ENCODE measurements around the gene RRP1.

Gene RRP1

GRCh38 chr21:43803558-43804300, 14.4 kb downstream of the RRP1 start:
- DNase-seq, result no peak

GRCh38 chr21:43805275-43805800, 16.0 kb downstream of the RRP1 start:
- DNase-seq, result no peak

DNA sequence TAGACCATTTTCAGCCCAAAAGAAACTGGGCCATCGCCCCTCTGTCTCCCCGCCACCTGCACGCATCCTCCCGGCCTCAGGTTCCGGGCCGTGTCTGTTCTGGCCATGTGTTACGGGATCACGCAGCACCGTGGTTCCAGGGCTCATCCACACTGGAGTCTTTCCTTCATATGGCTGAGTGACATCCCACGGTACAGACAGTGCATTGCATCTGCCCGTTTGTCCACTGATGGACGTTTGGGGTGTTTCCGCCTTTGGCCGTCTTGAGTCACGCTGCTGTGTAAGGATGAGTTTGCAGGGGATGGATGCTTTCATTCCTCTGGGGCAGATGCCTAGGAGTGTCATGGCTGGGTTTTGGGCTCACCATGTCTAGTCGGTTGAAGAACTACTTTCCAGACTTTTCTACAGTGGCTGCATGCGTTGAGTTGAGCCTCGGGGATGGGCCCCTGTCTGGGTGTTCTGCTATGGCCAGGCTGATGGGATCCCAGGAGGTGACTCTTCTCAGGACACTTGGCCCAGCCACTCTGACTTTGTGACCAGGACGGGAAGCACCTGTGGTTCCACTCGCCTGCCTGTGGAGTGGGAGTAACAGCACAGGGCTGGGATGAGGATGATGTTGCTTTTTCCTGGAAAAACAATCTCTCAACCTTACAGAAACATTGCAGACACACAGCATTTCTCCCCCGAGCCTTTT, 16.8 kb downstream of the RRP1 start:
- DNase-seq, result no peak

DNA sequence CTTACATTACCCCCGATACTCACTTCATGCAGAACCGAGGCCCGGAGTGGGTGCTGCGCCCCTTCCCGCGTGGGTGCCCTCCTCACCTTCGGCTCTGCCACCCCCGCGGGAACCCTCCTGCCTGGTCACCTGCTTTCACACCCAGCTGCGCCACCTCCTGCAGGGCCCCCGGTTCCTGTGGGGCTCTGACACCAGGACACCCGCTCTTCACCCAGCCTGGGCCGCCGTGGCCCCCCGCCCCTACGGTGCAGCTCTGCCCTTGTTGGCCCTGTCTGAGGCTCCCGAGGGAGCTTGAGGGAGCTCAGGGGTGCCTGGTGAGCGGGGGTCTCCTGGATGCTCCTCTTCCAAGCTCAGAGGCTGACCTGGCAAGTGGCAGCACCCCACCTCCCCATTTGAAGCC, 19.0 kb downstream of the RRP1 start:
- no peak for DNase-seq

GRCh38 chr21:43808832-43809251, 19.5 kb downstream of the RRP1 start:
- no peak for DNase-seq

GRCh38 chr21:43809346-43809799, 20.0 kb downstream of the RRP1 start:
- no peak for DNase-seq

DNA sequence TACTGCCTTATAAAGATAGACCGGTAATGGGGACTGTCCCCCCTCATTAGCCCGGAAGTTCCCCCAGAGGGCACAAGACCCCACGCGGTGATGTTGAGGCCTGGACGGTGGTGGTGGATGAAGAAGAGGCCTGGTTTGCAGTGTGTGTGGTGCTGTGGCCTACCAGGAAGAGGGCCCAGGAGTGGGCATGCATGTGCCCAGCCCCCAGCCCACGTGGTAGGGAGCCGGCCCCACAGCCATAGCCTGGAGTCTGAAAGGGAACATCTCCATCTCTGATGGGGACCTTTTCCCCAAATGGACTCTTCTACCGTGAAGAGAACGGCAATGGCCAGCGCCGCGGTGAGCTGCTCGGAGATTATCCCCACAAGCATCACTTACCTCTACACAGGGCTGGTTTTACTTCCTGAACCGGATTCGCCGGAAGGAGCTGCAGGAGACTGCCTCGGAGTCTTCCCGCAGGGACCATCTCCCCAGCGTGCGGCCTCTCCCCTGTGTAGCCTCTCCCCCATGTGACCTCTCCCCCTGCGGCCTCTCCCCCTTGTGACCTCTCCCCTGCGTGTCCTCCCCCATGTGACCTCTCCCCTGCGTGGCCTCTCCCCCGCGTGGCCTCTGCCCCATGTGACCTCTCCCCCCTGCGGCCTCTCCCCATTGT, 20.6 kb downstream of the RRP1 start:
- no peak for DNase-seq

DNA sequence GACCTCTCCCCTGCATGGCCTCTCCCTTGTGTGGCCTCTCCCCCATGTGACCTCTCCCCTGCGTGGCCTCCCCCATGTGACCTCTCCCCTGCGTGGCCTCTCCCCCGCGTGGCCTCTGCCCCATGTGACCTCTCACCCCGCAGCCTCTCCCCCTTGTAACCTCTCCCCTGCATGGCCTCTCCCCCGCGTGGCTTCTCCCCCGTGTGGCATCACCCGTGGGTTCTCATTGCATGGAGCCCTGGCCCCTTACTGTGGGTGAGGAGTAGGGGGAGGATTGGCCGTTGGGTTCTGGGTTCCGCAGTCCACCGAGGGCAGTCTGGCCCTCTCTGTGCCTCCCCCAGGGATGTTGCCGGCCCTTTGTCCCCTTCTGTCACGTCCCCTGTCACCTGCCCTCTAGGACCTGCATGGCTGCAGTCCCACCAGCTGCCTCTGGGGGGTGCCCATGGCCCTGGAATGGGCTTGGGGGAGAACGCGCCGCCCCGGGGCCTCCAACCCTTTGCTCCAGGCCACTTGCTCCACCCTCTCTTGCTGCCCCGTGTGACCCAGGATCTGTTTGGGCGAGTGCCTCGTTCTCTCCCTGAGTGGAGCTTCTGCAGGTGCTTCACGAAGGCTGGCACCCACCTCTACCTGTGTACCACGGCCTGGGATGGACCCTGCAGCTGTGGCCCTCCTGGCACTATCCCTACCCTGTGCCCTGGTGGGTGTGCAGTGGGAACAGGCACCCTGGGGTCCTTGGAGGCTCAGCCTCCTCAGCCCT, 21.3 kb downstream of the RRP1 start:
- peak; percentile 89 for DNase-seq

DNA sequence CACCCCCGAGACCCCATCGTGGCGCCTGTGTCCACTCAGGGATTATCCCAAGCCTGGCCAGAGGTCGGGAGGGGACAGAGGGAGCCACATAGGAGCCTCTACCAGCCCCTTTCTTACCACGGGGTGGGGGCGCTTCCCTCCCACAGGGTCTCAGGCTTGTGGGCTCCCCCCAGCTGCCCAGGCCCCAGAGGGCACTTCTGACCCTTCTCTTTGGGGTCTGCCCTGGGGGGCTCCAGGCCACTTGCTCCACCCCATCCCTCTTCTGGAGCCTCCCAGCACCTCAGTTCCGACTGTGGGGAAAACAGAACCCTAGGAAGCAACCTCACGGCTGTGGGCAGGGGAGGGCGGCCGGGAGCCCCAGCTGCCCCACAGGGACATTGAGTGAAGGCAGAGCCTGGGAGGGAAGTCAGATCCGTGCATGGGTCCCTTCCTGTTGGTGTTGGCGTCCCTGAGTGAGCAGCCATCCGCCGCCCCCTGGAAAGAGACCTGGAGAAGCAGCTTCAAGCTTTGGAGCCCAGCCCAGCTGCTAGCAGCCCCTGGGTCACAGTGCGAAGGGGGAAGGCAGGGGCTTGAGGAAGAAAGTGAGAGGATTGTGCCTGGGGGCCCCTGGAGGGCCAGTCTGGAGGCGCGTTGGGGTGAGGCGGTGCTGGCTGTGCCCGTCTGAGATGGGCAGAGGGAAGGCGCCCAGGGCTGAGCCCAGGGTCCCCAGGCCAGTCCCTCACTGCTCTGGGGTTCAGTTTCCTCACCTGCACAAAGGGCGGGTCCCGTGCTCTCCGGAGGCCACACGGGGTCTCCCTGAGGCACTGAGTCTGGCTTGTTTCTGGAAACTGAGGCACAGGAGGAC, 22.1 kb downstream of the RRP1 start:
- no peak for DNase-seq

- no peak for DNase-seq
Measured at GRCh38 chr21:43812139-43812821, 22.9 kb downstream of the RRP1 start.

- DNase-seq, result no peak
Measured at GRCh38 chr21:43812957-43813655, 23.7 kb downstream of the RRP1 start.

DNA sequence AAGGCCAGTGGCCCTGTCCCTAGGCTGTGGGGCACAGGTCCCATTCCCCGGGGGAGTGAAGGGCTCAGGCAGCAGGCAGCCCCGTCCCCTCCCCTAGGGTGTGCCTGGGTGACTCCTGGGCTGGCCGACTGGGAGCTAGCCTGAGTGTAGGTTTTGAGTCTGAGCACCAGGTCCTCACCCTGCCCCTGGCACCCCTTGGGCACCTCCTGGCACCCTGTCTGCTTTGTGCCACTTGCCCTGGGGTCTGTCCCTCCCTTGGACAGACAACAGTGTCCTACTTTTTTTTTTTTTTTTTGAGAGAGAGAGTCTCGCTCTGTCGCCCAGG, 24.2 kb downstream of the RRP1 start:
- DNase-seq, result no peak

- DNase-seq, result peak; percentile 33
Measured at GRCh38 chr21:43814215-43815106, 25.1 kb downstream of the RRP1 start.

GRCh38 chr21:43815107-43815613, 25.8 kb downstream of the RRP1 start:
- DNase-seq, result no peak

- no peak for DNase-seq
Measured at GRCh38 chr21:43815991-43816390, 26.6 kb downstream of the RRP1 start.

DNA sequence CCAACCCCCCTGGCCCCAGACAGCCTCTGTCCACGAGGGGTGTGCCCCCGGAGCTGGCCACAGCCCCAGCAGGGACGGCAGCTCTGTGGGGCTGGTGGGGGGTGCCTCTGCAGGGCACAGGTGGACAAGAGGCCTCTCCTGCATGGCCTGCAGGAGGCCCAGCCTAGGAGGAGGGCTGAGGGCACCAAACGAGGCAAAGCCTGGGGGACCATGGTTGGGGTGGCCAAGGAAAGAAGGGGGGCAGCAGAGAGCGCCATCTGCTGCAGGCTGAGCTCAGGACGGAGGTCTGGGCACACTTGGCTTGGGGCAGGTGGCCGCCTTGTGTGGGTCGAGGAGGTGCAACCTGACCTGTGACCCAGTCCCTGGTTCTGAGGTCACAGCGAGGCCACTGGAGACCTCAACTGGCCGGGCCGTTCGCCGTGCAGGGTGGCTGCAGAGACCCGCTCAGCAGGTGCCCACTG, 27.3 kb downstream of the RRP1 start:
- no peak for DNase-seq

- DNase-seq, result no peak
Measured at GRCh38 chr21:43817157-43818086, 28.0 kb downstream of the RRP1 start.

- no peak for DNase-seq
Measured at GRCh38 chr21:43818685-43819084, 29.3 kb downstream of the RRP1 start.

Measured in eye (tissue), 1 donor.